ENCODE data around the gene CNTNAP4. TPM values are rescaled to one million over a fixed set of nuclear protein-coding genes. Genes with fewer than 3 reads are reported as not detected.

Gene CNTNAP4
- total and polyA plus RNA-seq, 4 donors, result 0.06 to 0.09 TPM; not detected in 2

- Histone ChIP-seq H3K27ac (ENCODE audit: low read depth in 1 of 2, low read length in 2 of 2) (no peak overlapping the region), H3K36me3 (ENCODE audit: control insufficient read depth in 4 of 4, insufficient read depth in 3 of 4, low read depth in 1 of 4, low read length in 3 of 4) (no peaks in the 10 kb centered on the region), H3K27me3 (ENCODE audit: control insufficient read depth in 4 of 4, insufficient read depth in 4 of 4, low read length in 3 of 4) (no peaks in the 10 kb centered on the region), H3K9ac (ENCODE audit: low read depth in 1 of 2, low read length in 2 of 2) (no peak overlapping the region), H3K9me3 (ENCODE audit: control insufficient read depth in 4 of 4, low read length in 3 of 4) (no peaks in the 10 kb centered on the region), H3K4me1 (ENCODE audit: control insufficient read depth in 4 of 4, insufficient read depth in 4 of 4, low read length in 3 of 4) (no peaks in the 10 kb centered on the region), H3K4me3 (ENCODE audit: low read depth in 1 of 3, low read length in 3 of 3) (no peak overlapping the region)
- DNase-seq (ENCODE audit: low spot score), result no peak
- no peak for TF ChIP-seq FOXA2 (IDR thresholded peaks at IDR 0.05)
- WGBS, result 65% methylated on average over 4 of the region's 4 CpGs
Observed at GRCh38 chr16:76577003-76577402, 299.8 kb downstream of the CNTNAP4 start.

- Histone ChIP-seq H3K9me3 (ENCODE audit: control insufficient read depth in 4 of 4, low read length in 3 of 4) (no peaks in the 10 kb centered on the region), H3K9ac (ENCODE audit: low read depth in 1 of 2, low read length in 2 of 2) (no peak overlapping the region), H3K4me1 (ENCODE audit: control insufficient read depth in 4 of 4, insufficient read depth in 4 of 4, low read length in 3 of 4) (no peaks in the 10 kb centered on the region), H3K27ac (ENCODE audit: low read depth in 1 of 2, low read length in 2 of 2) (no peak overlapping the region), H3K4me3 (ENCODE audit: low read depth in 1 of 3, low read length in 3 of 3) (no peak overlapping the region), H3K27me3 (ENCODE audit: control insufficient read depth in 4 of 4, insufficient read depth in 4 of 4, low read length in 3 of 4) (no peaks in the 10 kb centered on the region), H3K36me3 (ENCODE audit: control insufficient read depth in 4 of 4, insufficient read depth in 3 of 4, low read depth in 1 of 4, low read length in 3 of 4) (no peaks in the 10 kb centered on the region)
- no peak for DNase-seq (ENCODE audit: low spot score)
- TF ChIP-seq NR2F2 (IDR thresholded peaks at IDR 0.05) (no peak), SP1 (IDR thresholded peaks at IDR 0.05) (no peak), FOXA2 (IDR thresholded peaks at IDR 0.05) (no peak), RAD21 (IDR thresholded peaks at IDR 0.05) (no peak), MAX (IDR thresholded peaks at IDR 0.05) (no peak), HNF4G (IDR thresholded peaks at IDR 0.05) (no peak), TAF1 (conservative IDR thresholded peaks at IDR 0.05) (no peak), ZBTB33 (IDR thresholded peaks at IDR 0.05) (no peak), YY1 (IDR thresholded peaks at IDR 0.05) (no peak), FOXA1 (IDR thresholded peaks at IDR 0.05) (no peak), REST (IDR thresholded peaks at IDR 0.05) (no peak), HNF4A (conservative IDR thresholded peaks at IDR 0.05) (no peak), CTCF (IDR thresholded peaks at IDR 0.05; ENCODE audit: low read depth, low read length, missing input control) (no peak), ATF3 (IDR thresholded peaks at IDR 0.05) (no peak), GABPA (IDR thresholded peaks at IDR 0.05 in 1 of 2, conservative IDR thresholded peaks at IDR 0.05 in 1 of 2) (no peak)
- WGBS, result 92% methylated on average over 9 of the region's 9 CpGs
Observed at GRCh38 chr16:76579277-76579922, 302.2 kb downstream of the CNTNAP4 start.

Measured in liver (tissue), 9 donors.